Measurements from ENCODE around the gene MAST3.

DNA sequence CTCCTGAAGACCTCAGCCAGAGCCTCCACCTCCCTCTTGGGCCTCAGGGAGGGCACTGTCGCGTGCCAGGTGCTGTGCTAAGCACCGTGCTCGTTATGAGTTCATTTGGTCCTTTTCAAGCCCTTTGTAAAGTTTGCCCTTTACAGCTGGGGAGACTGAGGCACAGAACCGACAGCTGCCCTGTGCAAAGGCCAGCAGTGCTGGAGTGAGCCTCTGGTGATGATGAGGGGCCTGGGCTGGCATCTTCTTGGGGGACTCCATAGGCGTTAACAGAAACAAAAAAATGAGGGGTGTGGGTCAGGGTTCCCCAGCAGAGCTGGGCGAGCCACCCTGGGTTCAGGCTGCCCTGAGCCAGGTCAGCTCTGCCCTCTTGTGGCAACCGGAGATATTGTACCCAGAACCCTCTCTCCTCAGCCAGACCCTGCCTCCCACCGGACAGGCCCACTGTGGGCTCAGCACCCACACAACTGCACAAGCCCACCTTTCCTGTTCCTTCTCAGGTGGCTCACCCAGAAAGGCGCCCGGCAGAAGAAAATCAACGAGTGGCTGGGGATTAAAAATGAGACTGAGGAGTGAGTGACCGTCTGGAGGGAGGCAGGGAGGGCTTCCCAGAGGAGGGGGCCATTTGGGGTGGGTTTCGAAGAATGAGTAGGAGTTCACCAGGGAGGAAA lies 70.5 kb downstream of the MAST3 start:
- peak; percentile 73 for TF ChIP-seq CTCF (IDR thresholded peaks at IDR 0.05; ENCODE audit: low read depth, low read length)
- no peak for TF ChIP-seq MYC (IDR thresholded peaks at IDR 0.05; ENCODE audit: low read depth, low read length)
- no peak for TF ChIP-seq POLR2A (IDR thresholded peaks at IDR 0.05; ENCODE audit: extremely low read depth, insufficient read length)
- TF ChIP-seq MAX (IDR thresholded peaks at IDR 0.05; ENCODE audit: low read depth, low read length), result no peak

Measured in NB4 (cell line).